Measurements from ENCODE around the gene CACNA2D1. TPM values are rescaled to one million over a fixed set of nuclear protein-coding genes. Genes with fewer than 3 reads are reported as not detected.

CACNA2D1 gene
- total RNA-seq, 4 donors from 2014 or later: 0.30 to 12.8 (median 2.4) TPM

GRCh38 chr7:82430500-82431465 lies 12.8 kb downstream of the CACNA2D1 start:
- no peaks in the 10 kb centered on the region for H3K27me3 ChIP-seq
- no peak overlapping the region for H3K27ac ChIP-seq
- 53 to 79% methylated on average over 9 of the region's 9 CpGs for WGBS, 2 donors
- no peak for TF ChIP-seq POLR2A (IDR thresholded peaks at IDR 0.05)
- TF ChIP-seq CTCF (IDR thresholded peaks at IDR 0.05): no peak
- no peak for DNase-seq
- no peaks in the 10 kb centered on the region for H3K36me3 ChIP-seq
- intact Hi-C loops (cut with DNase I): no loop called here
- H3K9me3 ChIP-seq: no peaks in the 10 kb centered on the region
- no peak overlapping the region for H3K4me3 ChIP-seq
- no peaks in the 10 kb centered on the region for H3K4me1 ChIP-seq

- intact Hi-C loops (cut with DNase I): no loop called here
- Histone ChIP-seq H3K27me3 (no peaks in the 10 kb centered on the region), H3K9me3 (no peaks in the 10 kb centered on the region), H3K36me3 (no peaks in the 10 kb centered on the region), H3K27ac (no peak overlapping the region), H3K4me3 (no peak overlapping the region), H3K4me1 (no peaks in the 10 kb centered on the region)
- 50 to 66% methylated on average over 5 of the region's 5 CpGs for WGBS, 2 donors
- no peak for DNase-seq
- TF ChIP-seq CTCF (IDR thresholded peaks at IDR 0.05) (no peak), POLR2A (IDR thresholded peaks at IDR 0.05) (no peak)
Measured at GRCh38 chr7:82429408-82429807, 14.2 kb downstream of the CACNA2D1 start.

- 68 to 69% methylated on average over 2 of the region's 2 CpGs for WGBS, 2 donors
- Histone ChIP-seq H3K27ac (no peak overlapping the region), H3K9me3 (no peaks in the 10 kb centered on the region), H3K4me3 (no peak overlapping the region), H3K27me3 (no peaks in the 10 kb centered on the region), H3K4me1 (no peaks in the 10 kb centered on the region), H3K36me3 (no peaks in the 10 kb centered on the region)
- DNase-seq: no peak
- no peak for TF ChIP-seq CTCF (IDR thresholded peaks at IDR 0.05)
- intact Hi-C loops (cut with DNase I): no loop called here
Measured at GRCh38 chr7:82428186-82428961, 15.2 kb downstream of the CACNA2D1 start.

DNA sequence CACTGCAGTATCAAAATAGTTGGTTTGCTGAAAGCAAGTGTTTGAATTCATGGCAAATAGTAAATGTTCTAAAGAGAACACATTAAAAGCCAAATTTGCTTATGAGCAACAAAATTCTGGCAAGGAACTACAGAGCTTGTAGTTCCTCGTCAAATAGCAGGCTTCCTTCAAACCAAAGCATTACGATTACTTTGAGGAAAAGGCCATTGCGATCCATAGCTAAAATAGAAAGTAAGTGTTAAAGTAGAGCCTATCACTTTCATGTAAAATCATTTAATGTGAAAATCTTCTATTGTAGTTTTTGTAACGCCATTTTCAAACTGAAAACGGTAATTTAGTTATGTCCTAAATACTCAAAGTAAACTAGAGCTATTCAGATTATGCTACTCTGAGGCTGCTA lies 20.1 kb downstream of the CACNA2D1 start:
- Histone ChIP-seq H3K4me1 (no peaks in the 10 kb centered on the region), H3K27me3 (no peaks in the 10 kb centered on the region), H3K27ac (no peak overlapping the region), H3K36me3 (no peaks in the 10 kb centered on the region), H3K4me3 (no peak overlapping the region), H3K9me3 (no peaks in the 10 kb centered on the region)
- 74 to 78% methylated on average over 5 of the region's 5 CpGs for WGBS, 2 donors
- intact Hi-C loops (cut with DNase I): no loop called here
- TF ChIP-seq POLR2A (IDR thresholded peaks at IDR 0.05) (no peak), CTCF (IDR thresholded peaks at IDR 0.05) (no peak)
- no peak for DNase-seq

DNA sequence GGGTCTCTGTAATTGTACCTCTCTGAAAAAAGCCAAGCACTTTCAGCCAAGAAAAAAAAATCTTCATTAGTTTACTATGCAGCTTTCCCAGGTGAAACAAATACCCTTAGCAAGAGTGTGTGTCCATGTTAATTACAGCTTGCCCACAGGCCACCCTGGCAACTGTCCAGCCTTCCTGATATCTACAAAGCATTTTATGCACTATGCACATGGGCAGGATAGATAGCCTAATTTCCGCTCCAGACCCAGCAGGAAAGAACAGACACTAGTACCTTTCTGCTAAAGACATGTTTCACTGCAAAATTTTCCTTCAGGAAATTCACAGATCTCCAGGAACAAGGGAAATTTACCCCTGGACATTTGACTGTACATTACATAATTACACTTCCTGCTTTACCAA lies 24.4 kb downstream of the CACNA2D1 start:
- no peak overlapping the region for H3K4me3 ChIP-seq
- H3K27me3 ChIP-seq: no peaks in the 10 kb centered on the region
- H3K4me1 ChIP-seq: no peaks in the 10 kb centered on the region
- no peak for DNase-seq
- H3K27ac ChIP-seq: no peak overlapping the region
- no peaks in the 10 kb centered on the region for H3K9me3 ChIP-seq
- WGBS, 2 donors: 88 to 100% methylated on average over 1 of the region's 1 CpG
- intact Hi-C loops (cut with DNase I): no loop called here
- TF ChIP-seq POLR2A (IDR thresholded peaks at IDR 0.05): no peak
- no peak for TF ChIP-seq CTCF (IDR thresholded peaks at IDR 0.05)
- H3K36me3 ChIP-seq: no peaks in the 10 kb centered on the region
